ENCODE data around the gene KRT85. TPM values are rescaled to one million over a fixed set of nuclear protein-coding genes. Genes with fewer than 3 reads are reported as not detected.

The KRT85 gene
- total and polyA plus RNA-seq, 2 of the 13 experiments (the other 11 are each of a cell fraction or from before 2014, with no cell fraction given) = not detected

DNA sequence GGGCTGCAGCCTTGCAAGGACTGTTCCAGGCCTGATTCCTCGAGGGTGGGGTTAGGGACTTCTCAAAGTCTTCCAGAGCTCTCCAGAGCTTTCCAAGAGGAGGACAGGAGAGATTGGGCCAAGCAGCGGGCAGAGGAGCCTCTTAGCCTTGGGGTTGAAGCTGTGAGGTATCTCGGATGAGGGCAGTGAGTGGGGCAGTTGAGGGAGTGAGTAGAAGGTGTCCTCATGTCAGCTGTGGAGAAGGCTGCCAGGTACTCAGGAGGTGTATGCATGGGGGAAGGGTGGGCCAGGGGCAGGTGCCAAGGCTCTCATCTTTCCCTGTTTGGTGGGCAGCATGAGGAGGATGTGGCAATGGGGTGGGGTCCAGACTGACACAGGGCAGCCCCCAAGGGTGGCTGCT is 53.8 kb downstream of the KRT85 start:
- Histone ChIP-seq H3K27me3 (ENCODE audit: control insufficient read depth in 1 of 2, insufficient read depth in 2 of 2, low read length in 2 of 2) (peaks cover 5 to 37% of the 10 kb centered on the region in 2 experiments; a peak in 3 of 5 replicates), H3K4me2 (ENCODE audit: low read depth, low read length) (no peak overlapping the region), H2AFZ (ENCODE audit: low read length) (no peak overlapping the region), H3K36me3 (replicated peaks in 1 of 2; ENCODE audit: control insufficient read depth in 1 of 2, insufficient read depth in 2 of 2, low read length in 2 of 2) (no peaks in the 10 kb centered on the region), H4K20me1 (ENCODE audit: insufficient read depth, low read length) (no peaks in the 10 kb centered on the region), H3K4me1 (ENCODE audit: insufficient read depth, low read length) (peaks cover 14% of the 10 kb centered on the region), H3K79me2 (ENCODE audit: insufficient read depth, low read length) (no peaks in the 10 kb centered on the region), H3K4me3 (replicated peaks in 1 of 3; ENCODE audit: insufficient read depth in 1 of 3, low read depth in 2 of 3, low read length in 3 of 3) (no peak overlapping the region), H3K27ac (ENCODE audit: extremely low read length, insufficient read depth, low read length) (no peak overlapping the region), H3K9ac (ENCODE audit: insufficient read depth, low read depth, low read length) (no peak overlapping the region), H3K9me3 (ENCODE audit: low read length) (no peaks in the 10 kb centered on the region)
- in situ Hi-C loops (cut with HindIII; ENCODE audit: extremely low pct_ligation_motif_present, low pct_unique_long_range_greater_than_20kb) = no loop called here
- WGBS (ENCODE audit: low lambda C conversion rate) = 0% methylated on average over 2 of the region's 3 CpGs
- intact Hi-C loops (cut with micrococcal nuclease; ENCODE audit: unreplicated experiment) = no loop called here
- BruUV-seq (replicated peaks) = no TSS peak
- ChIA-PET POLR2A (no interaction called here), CTCF (ENCODE audit: low intra/inter-chr PET ratio, low total read pairs) (no interaction called here)
- FAIRE-seq (no peak), ATAC-seq (no peak), DNase-seq (ENCODE audit: low spot score) (no peak)
- TF ChIP-seq ZFYVE20 (CRISPR knock-in tag; IDR thresholded peaks at IDR 0.05; ENCODE audit: borderline replicate concordance, low read depth) (no peak), FOXP1 (IDR thresholded peaks at IDR 0.05) (no peak), FOXP1 (CRISPR knock-in tag; IDR thresholded peaks at IDR 0.05) (no peak), ZFX (CRISPR knock-in tag; IDR thresholded peaks at IDR 0.05; ENCODE audit: low read depth) (no peak), ZNF782 (CRISPR knock-in tag; IDR thresholded peaks at IDR 0.05; ENCODE audit: borderline replicate concordance) (no peak), TEAD2 (CRISPR knock-in tag; IDR thresholded peaks at IDR 0.05) (no peak), SCMH1 (CRISPR knock-in tag; IDR thresholded peaks at IDR 0.05; ENCODE audit: borderline replicate concordance) (no peak), ZNF773 (CRISPR knock-in tag; IDR thresholded peaks at IDR 0.05; ENCODE audit: borderline replicate concordance) (no peak), ZNF530 (CRISPR knock-in tag; IDR thresholded peaks at IDR 0.05; ENCODE audit: low read depth) (no peak), AKAP8 (CRISPR knock-in tag; IDR thresholded peaks at IDR 0.05) (no peak), ZNF441 (CRISPR knock-in tag; IDR thresholded peaks at IDR 0.05; ENCODE audit: borderline replicate concordance) (no peak), PTBP1 (IDR thresholded peaks at IDR 0.05; ENCODE audit: low read depth, low read length, poor library complexity, severe bottlenecking) (no peak), SMAD3 (CRISPR knock-in tag; IDR thresholded peaks at IDR 0.05) (no peak), ZBTB42 (CRISPR knock-in tag; IDR thresholded peaks at IDR 0.05) (no peak), SP5 (CRISPR knock-in tag; IDR thresholded peaks at IDR 0.05; ENCODE audit: borderline replicate concordance, low read depth) (no peak), ZNF329 (CRISPR knock-in tag; IDR thresholded peaks at IDR 0.05; ENCODE audit: low read depth) (no peak), ZNF484 (CRISPR knock-in tag; IDR thresholded peaks at IDR 0.05; ENCODE audit: borderline replicate concordance, low read depth) (no peak), RORA (CRISPR knock-in tag; IDR thresholded peaks at IDR 0.05) (no peak)
- TF ChIP-seq, protein P1, sequence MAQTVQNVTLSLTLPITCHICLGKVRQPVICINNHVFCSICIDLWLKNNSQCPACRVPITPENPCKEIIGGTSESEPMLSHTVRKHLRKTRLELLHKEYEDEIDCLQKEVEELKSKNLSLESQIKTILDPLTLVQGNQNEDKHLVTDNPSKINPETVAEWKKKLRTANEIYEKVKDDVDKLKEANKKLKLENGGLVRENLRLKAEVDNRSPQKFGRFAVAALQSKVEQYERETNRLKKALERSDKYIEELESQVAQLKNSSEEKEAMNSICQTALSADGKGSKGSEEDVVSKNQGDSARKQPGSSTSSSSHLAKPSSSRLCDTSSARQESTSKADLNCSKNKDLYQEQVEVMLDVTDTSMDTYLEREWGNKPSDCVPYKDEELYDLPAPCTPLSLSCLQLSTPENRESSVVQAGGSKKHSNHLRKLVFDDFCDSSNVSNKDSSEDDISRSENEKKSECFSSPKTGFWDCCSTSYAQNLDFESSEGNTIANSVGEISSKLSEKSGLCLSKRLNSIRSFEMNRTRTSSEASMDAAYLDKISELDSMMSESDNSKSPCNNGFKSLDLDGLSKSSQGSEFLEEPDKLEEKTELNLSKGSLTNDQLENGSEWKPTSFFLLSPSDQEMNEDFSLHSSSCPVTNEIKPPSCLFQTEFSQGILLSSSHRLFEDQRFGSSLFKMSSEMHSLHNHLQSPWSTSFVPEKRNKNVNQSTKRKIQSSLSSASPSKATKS (CRISPR knock-in tag; IDR thresholded peaks at IDR 0.05) = no peak
